KMS-11 (cell line): ENCODE measurements around the gene RERE.

Source experiments
- H2AFZ ChIP-seq: fragments of 200-600 bp; sonication (generic); 2 replicates; pipeline ENCODE4 v1.6.1; 2016; ENCODE audit warnings: antibody characterized with exemption, mixed run types, low read depth
- H3K27ac ChIP-seq: fragments of 200-600 bp; sonication (generic); 2 replicates; pipeline ENCODE4 v1.6.1; 2016; ENCODE audit warnings: mild to moderate bottlenecking, mixed run types
- H3K27me3 ChIP-seq: fragments of 200-600 bp; sonication (generic); 2 replicates; pipeline ENCODE4 v1.6.1; 2017; ENCODE audit warnings: mild to moderate bottlenecking, low read depth, mixed run types, moderate library complexity; ENCODE audit not compliant: insufficient read depth
- H3K36me3 ChIP-seq: fragments of 200-600 bp; sonication (generic); 2 replicates; pipeline ENCODE4 v1.6.1; 2017; ENCODE audit warnings: mild to moderate bottlenecking, mixed run types; ENCODE audit not compliant: insufficient read depth
- H3K4me1 ChIP-seq: fragments of 200-600 bp; sonication (generic); 2 replicates; pipeline ENCODE4 v1.6.1; 2016; ENCODE audit warnings: mild to moderate bottlenecking, low read depth, mixed run types; ENCODE audit not compliant: poor library complexity, severe bottlenecking
- H3K4me2 ChIP-seq: fragments of 200-600 bp; sonication (generic); 2 replicates; pipeline ENCODE4 v1.7.0; 2016; ENCODE audit warnings: mild to moderate bottlenecking, mixed run types
- H3K4me3 ChIP-seq: fragments of 200-600 bp; sonication (generic); IDR thresholded peaks from 2 replicates; pipeline ENCODE4 v1.6.1; 2017; ENCODE audit warnings: low read depth, low read length, mixed read lengths; ENCODE audit not compliant: insufficient read depth
- H3K79me2 ChIP-seq: fragments of 200-600 bp; sonication (generic); 2 replicates; pipeline ENCODE4 v1.6.1; 2016; ENCODE audit warnings: low read depth, mixed run types; ENCODE audit not compliant: insufficient read depth
- H3K9ac ChIP-seq: fragments of 200-600 bp; sonication (generic); 2 replicates; pipeline ENCODE4 v1.6.1; 2016; ENCODE audit warnings: mild to moderate bottlenecking, mixed run types
- H4K20me1 ChIP-seq: fragments of 200-600 bp; sonication (generic); 2 replicates; pipeline ENCODE4 v1.6.1; 2016; ENCODE audit warnings: mild to moderate bottlenecking, mixed run types; ENCODE audit not compliant: insufficient read depth
- CTCF ChIP-seq: fragments of 200-600 bp; sonication (generic); conservative IDR thresholded peaks from 2 replicates; pipeline ENCODE4 v1.6.1; 2017; ENCODE audit warnings: low read depth, mild to moderate bottlenecking, antibody characterized with exemption, low read length, moderate library complexity, mixed read lengths

Gene RERE

GRCh38 chr1:8717148-8717547 is 100.3 kb downstream of the RERE start:
- Histone ChIP-seq H3K4me1 (peaks cover 28% of the 10 kb centered on the region), H3K27me3 (no peaks in the 10 kb centered on the region)

GRCh38 chr1:8716238-8716637 is 101.2 kb downstream of the RERE start:
- no peaks in the 10 kb centered on the region for H3K27me3 ChIP-seq
- H3K79me2 ChIP-seq, result no peaks in the 10 kb centered on the region
- H4K20me1 ChIP-seq, result no peaks in the 10 kb centered on the region
- TF ChIP-seq CTCF, result no peak
- no peaks in the 10 kb centered on the region for H3K36me3 ChIP-seq
- H3K4me2 ChIP-seq, result no peak overlapping the region
- no peak overlapping the region for H3K9ac ChIP-seq
- H3K4me3 ChIP-seq, result no peak overlapping the region
- peaks cover 23% of the 10 kb centered on the region for H3K4me1 ChIP-seq
- H3K27ac ChIP-seq, result no peak overlapping the region
- H2AFZ ChIP-seq, result no peak overlapping the region

More at GRCh38 chr1:8717148-8717547, 100.3 kb downstream of the RERE start:
- Histone ChIP-seq H3K4me3 (no peak overlapping the region), H3K9ac (no peak overlapping the region), H3K27ac (no peak overlapping the region), H2AFZ (no peak overlapping the region), H3K4me2 (no peak overlapping the region), H3K36me3 (no peaks in the 10 kb centered on the region), H4K20me1 (no peaks in the 10 kb centered on the region), H3K79me2 (no peaks in the 10 kb centered on the region)
- no peak for TF ChIP-seq CTCF

- no peak overlapping the region for H3K27ac ChIP-seq
- H3K4me1 ChIP-seq, result peaks cover 21% of the 10 kb centered on the region
- H3K4me2 ChIP-seq, result no peak overlapping the region
- no peaks in the 10 kb centered on the region for H3K36me3 ChIP-seq
- no peak overlapping the region for H2AFZ ChIP-seq
- no peak overlapping the region for H3K4me3 ChIP-seq
- H4K20me1 ChIP-seq, result no peaks in the 10 kb centered on the region
- H3K9ac ChIP-seq, result no peak overlapping the region
- no peaks in the 10 kb centered on the region for H3K27me3 ChIP-seq
- no peaks in the 10 kb centered on the region for H3K79me2 ChIP-seq
- TF ChIP-seq CTCF, result no peak
Observed at GRCh38 chr1:8714173-8714572, 103.3 kb downstream of the RERE start.

GRCh38 chr1:8712413-8713231 is 104.8 kb downstream of the RERE start:
- H3K36me3 ChIP-seq, result no peaks in the 10 kb centered on the region
- H3K79me2 ChIP-seq, result no peaks in the 10 kb centered on the region
- no peak overlapping the region for H2AFZ ChIP-seq
- H4K20me1 ChIP-seq, result no peaks in the 10 kb centered on the region
- no peaks in the 10 kb centered on the region for H3K27me3 ChIP-seq
- H3K4me1 ChIP-seq, result peaks cover 21% of the 10 kb centered on the region
- no peak overlapping the region for H3K27ac ChIP-seq
- TF ChIP-seq CTCF, result no peak
- H3K9ac ChIP-seq, result no peak overlapping the region
- H3K4me2 ChIP-seq, result peak overlapping the region; percentile 36
- no peak overlapping the region for H3K4me3 ChIP-seq
